ENCODE measurements around the gene ABCC3. TPM values are rescaled to one million over a fixed set of nuclear protein-coding genes. Genes with fewer than 3 reads are reported as not detected.

ABCC3 gene
- total and polyA plus RNA-seq, 9 of the 15 experiments (the other 6 are each of a cell fraction or from before 2014, with no cell fraction given) = 0.03 to 1.6 (median 0.42) TPM; not detected in 5

- in situ Hi-C loops (cut with MboI) = no loop called here
- no peak overlapping the region for H3K4me2 ChIP-seq (ENCODE audit: insufficient read depth, low read length)
- no peaks in the 10 kb centered on the region for H3K9me1 ChIP-seq (ENCODE audit: control insufficient read depth, insufficient read depth, low read length)
- no peaks in the 10 kb centered on the region for H3K36me3 ChIP-seq (ENCODE audit: control insufficient read depth, insufficient read depth, low read length)
- DNase-seq (ENCODE audit: extremely low read depth in 1 of 4, low spot score in 3 of 4) = no peak
- TF ChIP-seq BACH1 (tag; IDR thresholded peaks at IDR 0.05) (no peak), HSF4 (CRISPR knock-in tag; IDR thresholded peaks at IDR 0.05; ENCODE audit: borderline replicate concordance) (no peak), ZNF830 (CRISPR knock-in tag; IDR thresholded peaks at IDR 0.05) (no peak), HDGF (IDR thresholded peaks at IDR 0.05) (no peak), ZNF316 (IDR thresholded peaks at IDR 0.05) (peak; percentile 52; the same call in 1 of the 2 replicates), KDM2B (CRISPR knock-in tag; IDR thresholded peaks at IDR 0.05) (no peak)
- BruUV-seq (replicated peaks) = no TSS peak
- no peak for ATAC-seq
- no peaks in the 10 kb centered on the region for H3K79me2 ChIP-seq (ENCODE audit: control insufficient read depth, insufficient read depth, low read length)
- H3K9me3 ChIP-seq (replicated peaks; ENCODE audit: control insufficient read depth, insufficient read depth, low read depth, low read length) = peaks cover 4% of the 10 kb centered on the region; the same call in 1 of the 2 replicates
- no peak overlapping the region for H3K4me3 ChIP-seq
- H3K9ac ChIP-seq (ENCODE audit: insufficient read depth in 1 of 2, low read depth in 2 of 2, low read length in 2 of 2) = no peak overlapping the region
- no peak overlapping the region for H2AFZ ChIP-seq (ENCODE audit: low read depth, low read length)
- intact Hi-C loops (cut with micrococcal nuclease) = no loop called here
- H4K20me1 ChIP-seq (replicated peaks; ENCODE audit: control insufficient read depth, insufficient read depth, low read length) = no peaks in the 10 kb centered on the region
- H3K27ac ChIP-seq (ENCODE audit: extremely low read depth, low read depth, low read length) = no peak overlapping the region
- FAIRE-seq = no peak
- no peaks in the 10 kb centered on the region for H3K4me1 ChIP-seq (replicated peaks in 1 of 2; ENCODE audit: control insufficient read depth in 2 of 2, insufficient read depth in 2 of 2, low read length in 2 of 2)
- ChIA-PET POLR2A (interaction anchor here (0.8 kb wide), 1 partner anchor 11 kb away, joined by 3 read pairs; no protein-coding TSS in a partner anchor), CTCF (ENCODE audit: low intra/inter-chr PET ratio) (no interaction called here)
- 69% methylated on average over 2 of the region's 2 CpGs for WGBS (ENCODE audit: insufficient coverage, low coverage, missing lambda C conversion rate)
- H3K27me3 ChIP-seq (ENCODE audit: control insufficient read depth in 2 of 2, insufficient read depth in 2 of 2, low read length in 2 of 2) = no peaks in the 10 kb centered on the region
Measured at GRCh38 chr17:50651661-50652060, 17.0 kb downstream of the ABCC3 start.

- FAIRE-seq = no peak
- intact Hi-C loops (cut with micrococcal nuclease) = no loop called here
- H3K9me3 ChIP-seq (replicated peaks; ENCODE audit: control insufficient read depth, insufficient read depth, low read depth, low read length) = peaks cover 4% of the 10 kb centered on the region; the same call in 1 of the 2 replicates
- H3K27me3 ChIP-seq (ENCODE audit: control insufficient read depth in 2 of 2, insufficient read depth in 2 of 2, low read length in 2 of 2) = no peaks in the 10 kb centered on the region
- no peaks in the 10 kb centered on the region for H4K20me1 ChIP-seq (replicated peaks; ENCODE audit: control insufficient read depth, insufficient read depth, low read length)
- in situ Hi-C loops (cut with MboI) = no loop called here
- DNase-seq (ENCODE audit: extremely low read depth in 1 of 4, low spot score in 3 of 4) = no peak
- no peak overlapping the region for H3K4me3 ChIP-seq
- H3K27ac ChIP-seq (ENCODE audit: extremely low read depth, low read depth, low read length) = no peak overlapping the region
- no peaks in the 10 kb centered on the region for H3K9me1 ChIP-seq (ENCODE audit: control insufficient read depth, insufficient read depth, low read length)
- no peak overlapping the region for H3K4me2 ChIP-seq (ENCODE audit: insufficient read depth, low read length)
- 18% methylated on average over 2 of the region's 3 CpGs for WGBS (ENCODE audit: insufficient coverage, low coverage, missing lambda C conversion rate)
- peaks cover 5 to 8% of the 10 kb centered on the region in 2 experiments; a peak in 4 of 5 replicates for H3K4me1 ChIP-seq (replicated peaks in 1 of 2; ENCODE audit: control insufficient read depth in 2 of 2, insufficient read depth in 2 of 2, low read length in 2 of 2)
- no peak for ATAC-seq
- TF ChIP-seq TEAD4 (IDR thresholded peaks at IDR 0.05; ENCODE audit: low read length) (no peak), TEAD4 (CRISPR knock-in tag; IDR thresholded peaks at IDR 0.05; ENCODE audit: borderline replicate concordance) (no peak), ZNF778 (CRISPR knock-in tag; IDR thresholded peaks at IDR 0.05) (no peak), CREB3L1 (IDR thresholded peaks at IDR 0.05; ENCODE audit: borderline replicate concordance, low read depth) (no peak), ELK1 (CRISPR knock-in tag; IDR thresholded peaks at IDR 0.05) (no peak), EZH2 (IDR thresholded peaks at IDR 0.05; ENCODE audit: borderline replicate concordance, low read depth, low read length) (no peak), IRF1 (CRISPR knock-in tag; IDR thresholded peaks at IDR 0.05; ENCODE audit: borderline replicate concordance) (no peak), NONO (IDR thresholded peaks at IDR 0.05; ENCODE audit: low read depth in 2 of 2, low read length in 1 of 2) (no peak), ELF4 (CRISPR knock-in tag; IDR thresholded peaks at IDR 0.05) (no peak)
- no peak overlapping the region for H3K9ac ChIP-seq (ENCODE audit: insufficient read depth in 1 of 2, low read depth in 2 of 2, low read length in 2 of 2)
- no peak overlapping the region for H2AFZ ChIP-seq (ENCODE audit: low read depth, low read length)
- BruUV-seq (replicated peaks) = no TSS peak
- CTCF ChIA-PET (ENCODE audit: low intra/inter-chr PET ratio) = no interaction called here
- H3K79me2 ChIP-seq (ENCODE audit: control insufficient read depth, insufficient read depth, low read length) = no peaks in the 10 kb centered on the region
- H3K36me3 ChIP-seq (ENCODE audit: control insufficient read depth, insufficient read depth, low read length) = no peaks in the 10 kb centered on the region
- POLR2A ChIA-PET = interaction anchor here (0.6 to 1.3 kb wide), 3 partner anchors 15 to 165 kb away, joined by 3 read pairs; no protein-coding TSS in a partner anchor
Measured at GRCh38 chr17:50653738-50654137, 19.1 kb downstream of the ABCC3 start.
